Measurements from ENCODE around the gene C5AR1. TPM values are rescaled to one million over a fixed set of nuclear protein-coding genes. Genes with fewer than 3 reads are reported as not detected.
A peak's percentile ranks its signal among the peaks of the same experiment; 100 is the strongest.
"Not testable (repeated sequence)": the region's sequence is repeated elsewhere in the genome, so short reads cannot be mapped to it uniquely, and the experiment has no call there.

C5AR1 gene
- total RNA-seq, 1 donor from 2014 or later = not detected

DNA sequence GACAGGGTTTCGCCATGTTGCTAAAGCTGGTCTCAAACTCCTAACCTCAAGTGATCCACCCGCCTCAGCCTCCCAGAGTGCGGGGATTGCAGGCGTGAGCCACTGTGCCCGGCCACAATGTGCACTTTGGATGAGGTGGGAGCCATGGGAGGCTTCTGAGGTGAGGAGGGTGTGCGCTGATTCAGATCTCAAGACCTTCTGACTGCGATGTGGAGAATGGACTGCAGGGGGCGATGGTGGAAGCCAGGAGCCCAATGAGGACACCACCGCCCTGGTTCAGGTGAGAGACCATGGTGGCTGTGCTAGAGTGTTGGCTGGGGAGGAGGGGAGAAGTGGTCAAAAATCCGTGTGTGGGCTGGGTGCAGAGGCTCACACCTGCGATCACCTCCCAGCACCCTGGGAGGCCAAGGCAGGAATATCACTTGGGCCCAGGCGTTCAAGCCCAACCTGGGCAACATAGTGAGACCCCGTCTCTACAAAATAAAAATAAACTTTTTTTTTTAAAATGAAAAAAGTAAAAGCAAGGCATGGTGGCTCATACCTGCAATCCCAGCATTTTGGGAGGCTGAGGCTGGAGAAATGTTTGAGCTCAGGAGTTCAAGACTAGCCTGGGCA lies 29.4 kb upstream of the C5AR1 start:
- H3K4me3 ChIP-seq (ENCODE audit: low read depth, low read length) = no peak overlapping the region
- TF ChIP-seq CTCF (IDR thresholded peaks at IDR 0.05; ENCODE audit: insufficient read depth, low read length, poor library complexity, severe bottlenecking) = peak; percentile 43
- H3K27me3 ChIP-seq (ENCODE audit: control insufficient read depth, insufficient read depth, low read length) = no peaks in the 10 kb centered on the region
- no peak for DNase-seq (ENCODE audit: low read depth)
- H3K36me3 ChIP-seq (ENCODE audit: control insufficient read depth, insufficient read depth, low read length) = no peaks in the 10 kb centered on the region

DNA sequence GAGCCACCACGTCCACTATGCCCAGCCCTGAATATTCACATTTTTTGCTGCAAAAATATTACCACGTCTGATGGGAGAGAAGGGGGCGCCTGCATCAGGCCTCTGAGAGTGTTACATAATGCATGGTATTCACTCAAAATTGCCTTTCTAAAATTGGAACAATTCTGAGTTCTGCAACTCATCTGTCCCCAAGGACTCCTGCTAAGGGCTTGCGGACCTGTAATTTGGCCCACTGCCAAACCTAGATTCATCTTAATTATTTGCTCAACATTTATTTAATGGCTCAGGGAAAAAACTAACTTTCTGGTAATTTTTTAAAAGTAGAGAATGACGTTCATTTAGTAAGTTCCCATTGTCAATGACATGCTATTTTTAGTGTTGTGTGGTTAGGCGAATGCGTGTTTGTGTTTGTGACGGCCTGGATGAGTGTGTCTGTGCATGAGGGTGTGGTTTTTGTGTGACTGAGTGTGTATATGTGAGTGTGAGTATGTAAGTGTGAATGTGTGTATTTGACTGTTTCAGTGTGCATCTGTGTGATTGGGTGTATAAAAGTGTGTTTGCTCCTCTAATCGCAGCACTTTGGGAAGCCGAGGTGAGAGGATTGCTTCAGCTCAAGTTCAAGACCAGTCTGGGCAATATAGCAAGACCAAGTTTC lies 26.1 kb upstream of the C5AR1 start:
- TF ChIP-seq CTCF (IDR thresholded peaks at IDR 0.05; ENCODE audit: insufficient read depth, low read length, poor library complexity, severe bottlenecking) = no peak
- H3K4me3 ChIP-seq (ENCODE audit: low read depth, low read length) = no peak overlapping the region
- no peaks in the 10 kb centered on the region for H3K27me3 ChIP-seq (ENCODE audit: control insufficient read depth, insufficient read depth, low read length)
- DNase-seq (ENCODE audit: low read depth) = no peak
- H3K36me3 ChIP-seq (ENCODE audit: control insufficient read depth, insufficient read depth, low read length) = no peaks in the 10 kb centered on the region

DNA sequence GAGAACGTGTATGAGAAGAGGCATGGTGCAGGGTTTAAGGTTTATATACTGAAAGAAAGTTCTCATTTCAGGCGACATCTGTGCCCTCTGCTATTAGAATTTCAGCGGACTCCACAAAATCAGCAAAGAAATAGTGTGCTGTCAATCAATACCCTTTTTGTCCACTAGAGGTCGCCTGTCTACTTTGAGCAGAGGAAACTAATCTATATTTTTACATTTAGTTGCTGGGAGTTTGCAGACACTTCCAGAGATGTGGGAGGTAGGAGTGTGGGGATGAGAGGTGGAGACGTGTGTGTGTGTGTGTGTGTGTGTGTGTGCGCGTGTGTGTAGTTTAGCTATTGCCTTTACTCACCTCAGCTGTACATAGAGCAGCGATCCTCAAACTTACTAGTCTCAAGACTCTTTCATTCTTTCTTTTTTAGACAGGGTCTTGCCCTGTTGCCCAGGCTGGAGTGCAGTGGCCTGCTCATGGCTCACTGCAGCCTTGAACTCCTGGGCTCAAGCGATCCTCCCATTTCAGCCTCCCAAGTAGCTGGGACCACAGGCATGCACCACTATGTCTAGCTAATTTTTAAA lies 25.2 kb upstream of the C5AR1 start:
- no peak overlapping the region for H3K4me3 ChIP-seq (ENCODE audit: low read depth, low read length)
- TF ChIP-seq CTCF (IDR thresholded peaks at IDR 0.05; ENCODE audit: insufficient read depth, low read length, poor library complexity, severe bottlenecking) = peak; percentile 83
- no peaks in the 10 kb centered on the region for H3K36me3 ChIP-seq (ENCODE audit: control insufficient read depth, insufficient read depth, low read length)
- DNase-seq (ENCODE audit: low read depth) = no peak
- H3K27me3 ChIP-seq (ENCODE audit: control insufficient read depth, insufficient read depth, low read length) = no peaks in the 10 kb centered on the region

DNA sequence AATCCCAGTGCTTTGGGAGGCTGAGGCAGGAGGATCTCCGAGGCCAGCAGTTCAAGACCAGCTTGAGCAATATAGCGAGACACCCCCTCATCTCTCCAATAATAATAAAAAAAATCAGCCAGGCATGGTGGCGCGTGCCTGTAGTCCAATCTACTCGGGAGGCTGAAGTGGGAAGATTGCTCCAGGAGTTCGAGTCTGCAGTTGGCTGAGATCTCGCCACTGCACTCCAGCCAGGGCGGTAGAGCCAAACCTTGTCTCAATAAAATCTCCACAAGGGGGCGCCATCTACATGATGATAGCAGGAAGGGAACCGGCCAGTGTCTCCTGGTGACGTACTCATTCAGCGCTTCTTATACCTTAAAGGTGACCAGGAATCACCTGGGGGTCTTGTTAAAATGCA lies 13.6 kb upstream of the C5AR1 start:
- no peak for DNase-seq (ENCODE audit: low read depth)
- TF ChIP-seq CTCF (IDR thresholded peaks at IDR 0.05; ENCODE audit: insufficient read depth, low read length, poor library complexity, severe bottlenecking) = peak; percentile 64

GRCh38 chr19:47300867-47301266 lies 8.8 kb upstream of the C5AR1 start:
- H3K27me3 ChIP-seq (ENCODE audit: control insufficient read depth, insufficient read depth, low read length); H3K4me3 ChIP-seq (ENCODE audit: low read depth, low read length); DNase-seq (ENCODE audit: low read depth); H3K36me3 ChIP-seq (ENCODE audit: control insufficient read depth, insufficient read depth, low read length): not testable (repeated sequence)

More for the DNA sequence above, 13.6 kb upstream of the C5AR1 start:
- Histone ChIP-seq H3K4me3 (ENCODE audit: low read depth, low read length) (no peak overlapping the region), H3K27me3 (ENCODE audit: control insufficient read depth, insufficient read depth, low read length) (no peaks in the 10 kb centered on the region), H3K36me3 (ENCODE audit: control insufficient read depth, insufficient read depth, low read length) (no peaks in the 10 kb centered on the region)

DNA sequence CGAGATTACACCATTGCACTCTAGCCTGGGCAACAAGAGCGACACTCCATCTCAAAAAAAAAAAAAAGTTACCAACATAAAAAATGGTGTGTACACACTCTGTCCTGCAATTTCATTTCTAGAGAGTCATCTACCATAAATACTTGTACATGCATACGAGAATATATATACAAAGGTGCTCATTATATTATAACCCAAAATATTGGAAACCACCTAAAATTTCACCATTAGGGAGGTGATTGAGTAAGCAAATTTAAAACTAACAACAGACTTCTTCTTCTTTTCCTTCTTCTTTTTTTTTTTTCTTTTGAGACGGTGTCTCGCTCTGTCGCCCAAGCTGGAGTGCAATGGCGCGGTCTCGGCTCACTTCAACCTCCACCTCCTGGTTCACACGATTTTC lies 7.4 kb upstream of the C5AR1 start:
- no peak for DNase-seq (ENCODE audit: low read depth)
- H3K36me3 ChIP-seq (ENCODE audit: control insufficient read depth, insufficient read depth, low read length) = no peaks in the 10 kb centered on the region

More for the DNA sequence above, 7.4 kb upstream of the C5AR1 start:
- Histone ChIP-seq H3K4me3 (ENCODE audit: low read depth, low read length) (no peak overlapping the region), H3K27me3 (ENCODE audit: control insufficient read depth, insufficient read depth, low read length) (no peaks in the 10 kb centered on the region)
- TF ChIP-seq CTCF (IDR thresholded peaks at IDR 0.05; ENCODE audit: insufficient read depth, low read length, poor library complexity, severe bottlenecking) = no peak

All from kidney epithelial cell (primary cell).